Measurements from ENCODE around the gene TMEM18. TPM values are rescaled to one million over a fixed set of nuclear protein-coding genes. Genes with fewer than 3 reads are reported as not detected.

TMEM18 gene
- total and polyA plus RNA-seq, 2 of the 4 experiments (the other 2 are of a cell fraction) = 15.2 to 30.2 TPM

DNA sequence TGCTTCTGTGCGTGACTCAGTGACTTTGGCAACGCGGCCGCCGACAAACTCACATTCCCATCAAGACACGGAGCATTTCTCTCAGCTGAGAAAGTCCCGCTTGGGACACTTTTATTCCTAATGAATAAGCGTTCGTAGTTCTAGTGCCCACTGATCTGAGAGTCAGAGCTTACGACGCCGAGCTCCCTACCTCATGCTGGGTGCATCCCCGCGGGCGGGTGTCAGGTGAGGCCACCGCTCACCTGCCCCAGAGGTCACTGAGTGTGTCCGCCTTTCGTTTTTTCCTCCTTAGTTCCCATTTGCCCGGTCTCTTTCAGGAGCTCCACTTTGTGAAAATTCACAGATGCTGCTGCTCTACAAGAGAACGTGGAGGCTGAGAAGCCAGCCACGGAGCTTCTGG is 43.6 kb upstream of the TMEM18 start:
- in situ Hi-C loops (cut with MboI; ENCODE audit: low sequenced_read_pairs) = no loop called here

More for the DNA sequence above, 43.6 kb upstream of the TMEM18 start:
- Histone ChIP-seq H3K9ac (ENCODE audit: low read depth, low read length) (no peak overlapping the region), H3K9me3 (ENCODE audit: control insufficient read depth, insufficient read depth, low read length) (no peaks in the 10 kb centered on the region), H4K20me1 (ENCODE audit: insufficient read depth, low read length) (no peaks in the 10 kb centered on the region), H3K79me1 (ENCODE audit: low read depth in 1 of 2, low read length in 2 of 2) (no peaks in the 10 kb centered on the region), H3K4me1 (ENCODE audit: control insufficient read depth, insufficient read depth, low read length) (no peaks in the 10 kb centered on the region), H4K8ac (ENCODE audit: low read depth in 2 of 2, low read length in 2 of 2) (no peak overlapping the region), H2AK5ac (ENCODE audit: low read depth, low read length) (no peak overlapping the region), H2AFZ (replicated peaks; ENCODE audit: low read length, poor library complexity) (peak overlapping the region; percentile 23), H4K5ac (ENCODE audit: low read depth, low read length) (no peak overlapping the region), H3K27me3 (ENCODE audit: control insufficient read depth, insufficient read depth, low read length) (no peaks in the 10 kb centered on the region), H3K23ac (ENCODE audit: low read depth, low read length) (no peak overlapping the region), H3K9me1 (ENCODE audit: insufficient read depth, low read length) (no peaks in the 10 kb centered on the region), H2AK9ac (replicated peaks; ENCODE audit: low read depth, low read length, poor library complexity) (no peak overlapping the region), H2BK120ac (ENCODE audit: low read depth, low read length) (no peak overlapping the region), H3K4me2 (ENCODE audit: low read depth, low read length) (no peak overlapping the region), H3K4me3 (ENCODE audit: insufficient read depth, low read depth, low read length) (no peak overlapping the region), H3K36me3 (ENCODE audit: control insufficient read depth, insufficient read depth, low read length) (no peaks in the 10 kb centered on the region), H3K18ac (ENCODE audit: low read depth, low read length) (no peak overlapping the region), H3K4ac (ENCODE audit: low read depth, low read length) (no peak overlapping the region), H4K91ac (ENCODE audit: insufficient read depth, low read depth, low read length) (no peak overlapping the region), H3K14ac (replicated peaks; ENCODE audit: low read depth, low read length) (no peak overlapping the region), H2BK5ac (ENCODE audit: low read depth, low read length, poor library complexity, severe bottlenecking) (no peak overlapping the region), H2BK20ac (ENCODE audit: low read depth, low read length) (no peak overlapping the region), H2BK15ac (ENCODE audit: low read depth, low read length) (no peak overlapping the region), H3K27ac (ENCODE audit: insufficient read depth, low read length) (no peak overlapping the region), H3K56ac (ENCODE audit: extremely low read depth, insufficient read depth, low read length) (no peak overlapping the region)
- no TSS peak for BruUV-seq (replicated peaks)
- ChIA-PET POLR2A (ENCODE audit: unreplicated experiment) (no interaction called here), CTCF (no interaction called here)
- no peak for DNase-seq
- ATAC-seq (ENCODE audit: low read depth) = no peak
- dilution Hi-C loops (cut with HindIII; ENCODE audit: low sequenced_read_pairs, unreplicated experiment) (no loop called here), intact Hi-C loops (cut with micrococcal nuclease) (no loop called here)
- TF ChIP-seq RAD21 (IDR thresholded peaks at IDR 0.05; ENCODE audit: low read length) = no peak
- TF ChIP-seq FOS (IDR thresholded peaks at IDR 0.05; ENCODE audit: low read depth, low read length) = no peak
- no peak for TF ChIP-seq MXI1 (IDR thresholded peaks at IDR 0.05; ENCODE audit: borderline replicate concordance, low read depth, low read length)
- TF ChIP-seq CHD1 (IDR thresholded peaks at IDR 0.05; ENCODE audit: low read depth, low read length) = no peak
- TF ChIP-seq CEBPB (IDR thresholded peaks at IDR 0.05; ENCODE audit: low read depth, low read length) = no peak
- TF ChIP-seq BHLHE40 (IDR thresholded peaks at IDR 0.05; ENCODE audit: low read depth, low read length) = no peak
- TF ChIP-seq, protein P1, sequence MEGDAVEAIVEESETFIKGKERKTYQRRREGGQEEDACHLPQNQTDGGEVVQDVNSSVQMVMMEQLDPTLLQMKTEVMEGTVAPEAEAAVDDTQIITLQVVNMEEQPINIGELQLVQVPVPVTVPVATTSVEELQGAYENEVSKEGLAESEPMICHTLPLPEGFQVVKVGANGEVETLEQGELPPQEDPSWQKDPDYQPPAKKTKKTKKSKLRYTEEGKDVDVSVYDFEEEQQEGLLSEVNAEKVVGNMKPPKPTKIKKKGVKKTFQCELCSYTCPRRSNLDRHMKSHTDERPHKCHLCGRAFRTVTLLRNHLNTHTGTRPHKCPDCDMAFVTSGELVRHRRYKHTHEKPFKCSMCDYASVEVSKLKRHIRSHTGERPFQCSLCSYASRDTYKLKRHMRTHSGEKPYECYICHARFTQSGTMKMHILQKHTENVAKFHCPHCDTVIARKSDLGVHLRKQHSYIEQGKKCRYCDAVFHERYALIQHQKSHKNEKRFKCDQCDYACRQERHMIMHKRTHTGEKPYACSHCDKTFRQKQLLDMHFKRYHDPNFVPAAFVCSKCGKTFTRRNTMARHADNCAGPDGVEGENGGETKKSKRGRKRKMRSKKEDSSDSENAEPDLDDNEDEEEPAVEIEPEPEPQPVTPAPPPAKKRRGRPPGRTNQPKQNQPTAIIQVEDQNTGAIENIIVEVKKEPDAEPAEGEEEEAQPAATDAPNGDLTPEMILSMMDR (conservative IDR thresholded peaks at IDR 0.05; ENCODE audit: low read depth, low read length) = no peak
- no peak for TF ChIP-seq NFE2L2 (IDR thresholded peaks at IDR 0.05; ENCODE audit: low read depth, low read length)
- TF ChIP-seq, protein P2, sequence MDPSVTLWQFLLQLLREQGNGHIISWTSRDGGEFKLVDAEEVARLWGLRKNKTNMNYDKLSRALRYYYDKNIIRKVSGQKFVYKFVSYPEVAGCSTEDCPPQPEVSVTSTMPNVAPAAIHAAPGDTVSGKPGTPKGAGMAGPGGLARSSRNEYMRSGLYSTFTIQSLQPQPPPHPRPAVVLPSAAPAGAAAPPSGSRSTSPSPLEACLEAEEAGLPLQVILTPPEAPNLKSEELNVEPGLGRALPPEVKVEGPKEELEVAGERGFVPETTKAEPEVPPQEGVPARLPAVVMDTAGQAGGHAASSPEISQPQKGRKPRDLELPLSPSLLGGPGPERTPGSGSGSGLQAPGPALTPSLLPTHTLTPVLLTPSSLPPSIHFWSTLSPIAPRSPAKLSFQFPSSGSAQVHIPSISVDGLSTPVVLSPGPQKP (IDR thresholded peaks at IDR 0.05; ENCODE audit: borderline replicate concordance, low read depth, low read length) = no peak
- TF ChIP-seq, protein P3, sequence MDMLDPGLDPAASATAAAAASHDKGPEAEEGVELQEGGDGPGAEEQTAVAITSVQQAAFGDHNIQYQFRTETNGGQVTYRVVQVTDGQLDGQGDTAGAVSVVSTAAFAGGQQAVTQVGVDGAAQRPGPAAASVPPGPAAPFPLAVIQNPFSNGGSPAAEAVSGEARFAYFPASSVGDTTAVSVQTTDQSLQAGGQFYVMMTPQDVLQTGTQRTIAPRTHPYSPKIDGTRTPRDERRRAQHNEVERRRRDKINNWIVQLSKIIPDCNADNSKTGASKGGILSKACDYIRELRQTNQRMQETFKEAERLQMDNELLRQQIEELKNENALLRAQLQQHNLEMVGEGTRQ (IDR thresholded peaks at IDR 0.05; ENCODE audit: low read depth, low read length) = no peak
- no peak for TF ChIP-seq MAZ (IDR thresholded peaks at IDR 0.05; ENCODE audit: borderline replicate concordance, low read depth, low read length)
- no peak for TF ChIP-seq SMC3 (IDR thresholded peaks at IDR 0.05; ENCODE audit: low read depth, low read length)
- no peak for TF ChIP-seq MAFK (IDR thresholded peaks at IDR 0.05; ENCODE audit: low read depth, low read length)
- 87% methylated on average over 13 of the region's 21 CpGs; no CpG with 5 or more reads in 1 of the 2 experiments for whole genome bisulfite sequencing, 2 experiments (ENCODE audit: extremely low coverage in 2 of 2, insufficient read length in 1 of 2)

All from IMR-90 (cell line).